ENCODE results near the gene CHGA. TPM values are rescaled to one million over a fixed set of nuclear protein-coding genes. Genes with fewer than 3 reads are reported as not detected.

Gene CHGA
- total RNA-seq, 1 experiment from 2014 or later, result not detected

DNA sequence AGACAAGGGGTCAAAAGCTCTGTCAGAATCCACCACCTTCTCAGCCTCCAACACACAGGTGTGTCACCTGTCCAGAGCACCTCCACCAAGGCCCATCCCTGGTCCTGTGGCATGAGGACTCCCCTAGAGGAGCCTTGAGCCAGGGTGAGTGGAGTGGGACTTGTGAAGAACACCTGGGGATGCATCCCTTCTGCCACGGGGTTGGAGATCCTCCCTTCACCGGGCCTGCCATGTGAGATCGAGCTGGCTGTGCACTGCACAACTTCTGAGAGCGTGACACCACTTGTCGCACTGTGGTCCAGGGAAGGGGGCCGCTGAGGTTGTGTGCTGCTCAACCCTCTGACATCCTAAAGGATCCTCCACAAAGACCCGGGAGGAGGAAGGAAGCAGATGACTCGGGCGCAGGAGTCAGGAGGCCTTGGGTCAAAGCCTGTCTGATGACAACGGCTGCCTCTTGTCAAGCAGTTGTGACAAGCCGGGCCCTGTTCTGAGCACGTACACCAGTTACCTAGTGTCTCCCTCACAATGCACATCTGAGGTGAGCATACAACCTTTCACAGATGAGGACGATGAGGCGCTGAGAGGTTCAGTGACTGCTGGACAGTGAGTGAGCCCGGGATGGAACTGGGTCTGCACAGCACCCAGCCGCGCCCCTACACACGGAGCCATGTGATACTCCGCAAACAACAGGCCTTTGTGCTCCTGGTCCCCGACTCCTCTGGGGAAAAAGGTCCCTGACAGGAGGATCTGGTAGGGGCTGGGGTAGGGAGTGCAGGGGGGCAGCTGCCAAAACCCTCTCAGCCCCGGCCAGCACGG, 35.6 kb downstream of the CHGA start:
- intact Hi-C loops (cut with micrococcal nuclease), result loop anchor here (10.0 kb wide), 1 partner anchor 946 kb away; no protein-coding TSS in a partner anchor
- CTCF ChIA-PET, result no interaction called here
- ATAC-seq, result no peak

DNA sequence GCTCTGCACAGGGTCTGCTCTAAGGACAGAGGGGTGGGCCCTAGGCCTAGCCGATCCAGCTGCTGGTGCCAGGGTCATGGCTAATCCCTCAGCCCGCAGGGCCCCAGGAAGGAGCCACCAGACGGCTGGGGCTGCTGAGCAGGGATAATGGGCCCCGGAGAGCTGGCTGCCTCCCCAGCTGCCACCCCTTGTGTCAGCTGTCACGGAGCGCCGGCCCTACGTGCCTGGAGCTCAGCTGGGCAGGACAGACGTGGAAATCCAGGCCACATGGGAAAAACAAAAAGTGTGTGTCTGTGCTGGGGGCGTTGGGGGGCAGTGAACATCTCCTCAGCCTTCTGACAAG, 36.2 kb downstream of the CHGA start:
- no peaks in the 10 kb centered on the region for H3K79me2 ChIP-seq (ENCODE audit: insufficient read depth, low read length)
- H3K36me3 ChIP-seq (ENCODE audit: control insufficient read depth in 1 of 2, insufficient read depth in 2 of 2, low read length in 2 of 2), result peaks cover 0 to 5% of the 10 kb centered on the region in 2 experiments; a peak in 2 of 4 replicates
- RAD21 ChIA-PET (ENCODE audit: low non-redundant PET in 1 of 2, low total read pairs in 2 of 2, uncharacterized antibody in 2 of 2, unreplicated experiment in 2 of 2), result no interaction called here
- no peak overlapping the region for H3K9ac ChIP-seq (ENCODE audit: low read length)
- ATAC-seq, result no peak
- intact Hi-C loops (cut with micrococcal nuclease), result loop anchor here (10.0 kb wide), 1 partner anchor 946 kb away; no protein-coding TSS in a partner anchor
- no peak for DNase-seq (ENCODE audit: low read depth, low spot score)
- POLR2A ChIA-PET, result no interaction called here
- no peak overlapping the region for H3K4me3 ChIP-seq (replicated peaks in 1 of 2; ENCODE audit: low read depth in 1 of 2, low read length in 2 of 2)
- H3K27me3 ChIP-seq (ENCODE audit: insufficient read depth, low read length), result no peaks in the 10 kb centered on the region
- no peaks in the 10 kb centered on the region for H3K9me3 ChIP-seq (ENCODE audit: control insufficient read depth in 1 of 2, insufficient read depth in 1 of 2, low read depth in 1 of 2, low read length in 2 of 2)
- no TSS peak for BruUV-seq (replicated peaks)
- CTCF ChIA-PET, result no interaction called here
- H3K4me1 ChIP-seq (ENCODE audit: control insufficient read depth in 1 of 2, insufficient read depth in 2 of 2, low read length in 2 of 2), result peaks cover 13 to 38% of the 10 kb centered on the region in 2 experiments
- no peak overlapping the region for H2AFZ ChIP-seq (ENCODE audit: low read depth, low read length, poor library complexity, severe bottlenecking)
- no peak overlapping the region for H3K4me2 ChIP-seq (ENCODE audit: low read length)
- H4K20me1 ChIP-seq (ENCODE audit: insufficient read depth), result no peaks in the 10 kb centered on the region
- no peak overlapping the region for H3K27ac ChIP-seq (ENCODE audit: low read depth, low read length)
- H3K9me2 ChIP-seq (ENCODE audit: insufficient read depth), result no peaks in the 10 kb centered on the region
- TF ChIP-seq CBX3 (IDR thresholded peaks at IDR 0.05; ENCODE audit: low read depth) (no peak), EZH2phosphoT487 (IDR thresholded peaks at IDR 0.05; ENCODE audit: borderline replicate concordance) (no peak), EGR1 (IDR thresholded peaks at IDR 0.05; ENCODE audit: low read depth) (no peak), POLR2A (IDR thresholded peaks at IDR 0.05; ENCODE audit: borderline replicate concordance, extremely low read depth, insufficient read depth, insufficient read length) (no peak), ELF1 (IDR thresholded peaks at IDR 0.05; ENCODE audit: borderline replicate concordance, low read depth) (no peak), TCF7L2 (IDR thresholded peaks at IDR 0.05; ENCODE audit: borderline replicate concordance, extremely low read depth, insufficient read depth, insufficient read length) (no peak), POLR2AphosphoS5 (IDR thresholded peaks at IDR 0.05; ENCODE audit: low read depth, low read length) (no peak), FOSL1 (IDR thresholded peaks at IDR 0.05; ENCODE audit: low read depth) (no peak), JUND (IDR thresholded peaks at IDR 0.05) (no peak)
- TF ChIP-seq, protein P1, sequence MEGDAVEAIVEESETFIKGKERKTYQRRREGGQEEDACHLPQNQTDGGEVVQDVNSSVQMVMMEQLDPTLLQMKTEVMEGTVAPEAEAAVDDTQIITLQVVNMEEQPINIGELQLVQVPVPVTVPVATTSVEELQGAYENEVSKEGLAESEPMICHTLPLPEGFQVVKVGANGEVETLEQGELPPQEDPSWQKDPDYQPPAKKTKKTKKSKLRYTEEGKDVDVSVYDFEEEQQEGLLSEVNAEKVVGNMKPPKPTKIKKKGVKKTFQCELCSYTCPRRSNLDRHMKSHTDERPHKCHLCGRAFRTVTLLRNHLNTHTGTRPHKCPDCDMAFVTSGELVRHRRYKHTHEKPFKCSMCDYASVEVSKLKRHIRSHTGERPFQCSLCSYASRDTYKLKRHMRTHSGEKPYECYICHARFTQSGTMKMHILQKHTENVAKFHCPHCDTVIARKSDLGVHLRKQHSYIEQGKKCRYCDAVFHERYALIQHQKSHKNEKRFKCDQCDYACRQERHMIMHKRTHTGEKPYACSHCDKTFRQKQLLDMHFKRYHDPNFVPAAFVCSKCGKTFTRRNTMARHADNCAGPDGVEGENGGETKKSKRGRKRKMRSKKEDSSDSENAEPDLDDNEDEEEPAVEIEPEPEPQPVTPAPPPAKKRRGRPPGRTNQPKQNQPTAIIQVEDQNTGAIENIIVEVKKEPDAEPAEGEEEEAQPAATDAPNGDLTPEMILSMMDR (IDR thresholded peaks at IDR 0.05 in 2 of 3, conservative IDR thresholded peaks at IDR 0.05 in 1 of 3; ENCODE audit: borderline replicate concordance in 1 of 3, insufficient read depth in 1 of 3, low read depth in 2 of 3, low read length in 2 of 3), result no peak
- TF ChIP-seq, protein P2, sequence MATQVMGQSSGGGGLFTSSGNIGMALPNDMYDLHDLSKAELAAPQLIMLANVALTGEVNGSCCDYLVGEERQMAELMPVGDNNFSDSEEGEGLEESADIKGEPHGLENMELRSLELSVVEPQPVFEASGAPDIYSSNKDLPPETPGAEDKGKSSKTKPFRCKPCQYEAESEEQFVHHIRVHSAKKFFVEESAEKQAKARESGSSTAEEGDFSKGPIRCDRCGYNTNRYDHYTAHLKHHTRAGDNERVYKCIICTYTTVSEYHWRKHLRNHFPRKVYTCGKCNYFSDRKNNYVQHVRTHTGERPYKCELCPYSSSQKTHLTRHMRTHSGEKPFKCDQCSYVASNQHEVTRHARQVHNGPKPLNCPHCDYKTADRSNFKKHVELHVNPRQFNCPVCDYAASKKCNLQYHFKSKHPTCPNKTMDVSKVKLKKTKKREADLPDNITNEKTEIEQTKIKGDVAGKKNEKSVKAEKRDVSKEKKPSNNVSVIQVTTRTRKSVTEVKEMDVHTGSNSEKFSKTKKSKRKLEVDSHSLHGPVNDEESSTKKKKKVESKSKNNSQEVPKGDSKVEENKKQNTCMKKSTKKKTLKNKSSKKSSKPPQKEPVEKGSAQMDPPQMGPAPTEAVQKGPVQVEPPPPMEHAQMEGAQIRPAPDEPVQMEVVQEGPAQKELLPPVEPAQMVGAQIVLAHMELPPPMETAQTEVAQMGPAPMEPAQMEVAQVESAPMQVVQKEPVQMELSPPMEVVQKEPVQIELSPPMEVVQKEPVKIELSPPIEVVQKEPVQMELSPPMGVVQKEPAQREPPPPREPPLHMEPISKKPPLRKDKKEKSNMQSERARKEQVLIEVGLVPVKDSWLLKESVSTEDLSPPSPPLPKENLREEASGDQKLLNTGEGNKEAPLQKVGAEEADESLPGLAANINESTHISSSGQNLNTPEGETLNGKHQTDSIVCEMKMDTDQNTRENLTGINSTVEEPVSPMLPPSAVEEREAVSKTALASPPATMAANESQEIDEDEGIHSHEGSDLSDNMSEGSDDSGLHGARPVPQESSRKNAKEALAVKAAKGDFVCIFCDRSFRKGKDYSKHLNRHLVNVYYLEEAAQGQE (IDR thresholded peaks at IDR 0.05; ENCODE audit: low read depth), result no peak

More for the DNA sequence above, 35.6 kb downstream of the CHGA start:
- no peak overlapping the region for H3K4me3 ChIP-seq (replicated peaks in 1 of 2; ENCODE audit: low read depth in 1 of 2, low read length in 2 of 2)
- H3K9me3 ChIP-seq (ENCODE audit: control insufficient read depth in 1 of 2, insufficient read depth in 1 of 2, low read depth in 1 of 2, low read length in 2 of 2), result no peaks in the 10 kb centered on the region
- no peak for DNase-seq (ENCODE audit: low read depth, low spot score)
- H3K9ac ChIP-seq (ENCODE audit: low read length), result no peak overlapping the region
- peaks cover 13 to 32% of the 10 kb centered on the region in 2 experiments for H3K4me1 ChIP-seq (ENCODE audit: control insufficient read depth in 1 of 2, insufficient read depth in 2 of 2, low read length in 2 of 2)
- no peak for TF ChIP-seq ZNF274 (IDR thresholded peaks at IDR 0.05; ENCODE audit: low read depth, low read length)
- TF ChIP-seq SIN3A (IDR thresholded peaks at IDR 0.05; ENCODE audit: low read depth), result no peak
- TF ChIP-seq CBX3 (IDR thresholded peaks at IDR 0.05; ENCODE audit: low read depth), result no peak
- no peak for TF ChIP-seq ZFX (IDR thresholded peaks at IDR 0.05)
- TF ChIP-seq, protein P3, sequence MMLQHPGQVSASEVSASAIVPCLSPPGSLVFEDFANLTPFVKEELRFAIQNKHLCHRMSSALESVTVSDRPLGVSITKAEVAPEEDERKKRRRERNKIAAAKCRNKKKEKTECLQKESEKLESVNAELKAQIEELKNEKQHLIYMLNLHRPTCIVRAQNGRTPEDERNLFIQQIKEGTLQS (IDR thresholded peaks at IDR 0.05), result no peak
- no peak for TF ChIP-seq RAD21 (IDR thresholded peaks at IDR 0.05; ENCODE audit: low read depth)
- TF ChIP-seq POLR2A (IDR thresholded peaks at IDR 0.05; ENCODE audit: borderline replicate concordance, extremely low read depth, insufficient read depth, insufficient read length), result no peak
- no peak overlapping the region for H3K4me2 ChIP-seq (ENCODE audit: low read length)
- BruUV-seq (replicated peaks), result no TSS peak
- H3K36me3 ChIP-seq (ENCODE audit: control insufficient read depth in 1 of 2, insufficient read depth in 2 of 2, low read length in 2 of 2), result peaks cover 0 to 5% of the 10 kb centered on the region in 2 experiments; a peak in 2 of 4 replicates
- no peak overlapping the region for H2AFZ ChIP-seq (ENCODE audit: low read depth, low read length, poor library complexity, severe bottlenecking)
- no peaks in the 10 kb centered on the region for H3K79me2 ChIP-seq (ENCODE audit: insufficient read depth, low read length)
- H3K27me3 ChIP-seq (ENCODE audit: insufficient read depth, low read length), result no peaks in the 10 kb centered on the region
- RAD21 ChIA-PET (ENCODE audit: low non-redundant PET in 1 of 2, low total read pairs in 2 of 2, uncharacterized antibody in 2 of 2, unreplicated experiment in 2 of 2), result no interaction called here
- H3K9me2 ChIP-seq (ENCODE audit: insufficient read depth), result no peaks in the 10 kb centered on the region
- no peak overlapping the region for H3K27ac ChIP-seq (ENCODE audit: low read depth, low read length)
- POLR2A ChIA-PET, result no interaction called here
- H4K20me1 ChIP-seq (ENCODE audit: insufficient read depth), result no peaks in the 10 kb centered on the region

Measured in HCT116 (cell line).